HepG2 (cell line): ENCODE measurements around the gene PTCD1. TPM values are rescaled to one million over a fixed set of nuclear protein-coding genes. Genes with fewer than 3 reads are reported as not detected.

Experiments
- ATAC-seq: fragments of 200-7000 bp; cut with Tn5 transposase; 3 replicates; pipeline ENCODE4 v1.9.1; 2020; ENCODE audit warnings: mild to moderate bottlenecking, moderate library complexity
- BruUV-seq: library from RNA; stranded (reverse); fragments of 400-500 nt; replicated peaks from 2 replicates; lab custom pipeline; 2021; lab: Mats Ljungman, UMichigan
- CTCF ChIA-PET: fragments of 300-600 bp; formaldehyde crosslinking; extraction: SDS; loops from one replicate; lab custom pipeline; 2021; ENCODE audit warnings: low total read pairs, inconsistent platforms, low intra/inter-chr PET ratio; lab: Yijun Ruan, JAX
- POLR2A ChIA-PET: fragments of 350-600 bp; sonication (Branson Sonifier 250); formaldehyde crosslinking; loops from one replicate; lab custom pipeline; 2020; ENCODE audit warnings: antibody characterized with exemption, inconsistent platforms; lab: Yijun Ruan, JAX
- DNase-seq: peaks from one replicate; pipeline ENCODE4 v3.0.0-alpha.2; 2015; ENCODE audit warnings: low spot score
- FAIRE-seq: peaks from 3 replicates; lab custom pipeline; 2011; peaks lifted over from hg19 to GRCh38; lab: Jason Lieb, UNC
- H2AFZ ChIP-seq: one replicate; pipeline ENCODE4 v1.6.1; 2011; ENCODE audit warnings: low read length, inconsistent platforms
- H3K27ac ChIP-seq: fragments of 300-600 bp; 3 replicates; pipeline ENCODE4 v1.8.0; 2011; ENCODE audit warnings: mixed run types, mild to moderate bottlenecking, mixed read lengths, low read length, inconsistent platforms; ENCODE audit not compliant: insufficient read depth; ENCODE audit errors: extremely low read length
- H3K27me3 ChIP-seq, 2 experiments: fragments of 200-600 bp in 1 of 2; 2 replicates in 1 of 2; 3 replicates in 1 of 2; pipeline versions ENCODE4 v1.6.0 to v1.8.0; 2011; ENCODE audit warnings: low read length in 2 of 2, mild to moderate bottlenecking in 2 of 2, moderate library complexity in 2 of 2, inconsistent platforms in 1 of 2; ENCODE audit not compliant: insufficient read depth in 2 of 2, control insufficient read depth in 1 of 2
- H3K36me3 ChIP-seq, 2 experiments: fragments of 200-600 bp in 1 of 2; replicated peaks in 1 of 2; 2 replicates in 1 of 2; 3 replicates in 1 of 2; pipeline versions ENCODE4 v1.5.1 to v1.8.0; 2011; ENCODE audit warnings: low read length in 2 of 2, inconsistent platforms in 1 of 2; ENCODE audit not compliant: insufficient read depth in 2 of 2, control insufficient read depth in 1 of 2
- H3K4me1 ChIP-seq: 2 replicates; pipeline ENCODE4 v1.5.1; 2012; ENCODE audit warnings: low read length, inconsistent platforms; ENCODE audit not compliant: insufficient read depth
- H3K4me2 ChIP-seq: 2 replicates; pipeline ENCODE4 v1.6.0; 2011; ENCODE audit warnings: low read depth, low read length, inconsistent platforms
- H3K4me3 ChIP-seq, 3 experiments: fragments of 200-600 bp in 1 of 3; sonication (generic), shearing (Covaris generic) in 1 of 3; replicated peaks in 1 of 3; 2 replicates each; pipeline ENCODE4 v1.5.1; 2011 to 2016; ENCODE audit warnings: low read length in 3 of 3, inconsistent platforms in 2 of 3, low read depth in 2 of 3, mild to moderate bottlenecking in 2 of 3, control low read depth in 1 of 3, mixed read lengths in 1 of 3; ENCODE audit not compliant: insufficient read depth in 1 of 3
- H3K79me2 ChIP-seq: one replicate; pipeline ENCODE4 v1.6.1; 2011; ENCODE audit warnings: low read length, inconsistent platforms; ENCODE audit not compliant: insufficient read depth
- H3K9ac ChIP-seq: 2 replicates; pipeline ENCODE4 v1.6.0; 2011; ENCODE audit warnings: mild to moderate bottlenecking, low read depth, low read length, inconsistent platforms; ENCODE audit not compliant: insufficient read depth
- H3K9me3 ChIP-seq: 2 replicates; pipeline ENCODE4 v1.5.1; 2012; ENCODE audit warnings: mild to moderate bottlenecking, low read length
- H4K20me1 ChIP-seq: 2 replicates; pipeline ENCODE4 v1.6.0; 2011; ENCODE audit warnings: inconsistent platforms, mild to moderate bottlenecking, low read length, moderate library complexity; ENCODE audit not compliant: insufficient read depth
- DR1 ChIP-seq: sonication (generic); formaldehyde crosslinking; IDR thresholded peaks from 2 replicates; pipeline ENCODE4 v1.8.0; 2021; ENCODE audit warnings: mild to moderate bottlenecking, missing genetic modification reagents, inconsistent platforms
- FOXA1 ChIP-seq, 2 experiments: fragments of 450-650 bp in 1 of 2; sonication (generic) in 1 of 2; formaldehyde crosslinking in 1 of 2; IDR thresholded peaks; 2 replicates each; pipeline versions ENCODE4 v1.4.0 to v1.6.1; 2016 to 2020; ENCODE audit warnings: missing genetic modification reagents in 1 of 2
- GABPA ChIP-seq, 2 experiments: IDR thresholded peaks; 2 replicates each; pipeline ENCODE4 v1.6.1; 2011 to 2016; ENCODE audit warnings: low read depth in 2 of 2, low read length in 1 of 2, missing biosample characterization in 1 of 2, missing genetic modification characterization in 1 of 2
- HINFP ChIP-seq: sonication (generic); formaldehyde crosslinking; IDR thresholded peaks from 2 replicates; pipeline ENCODE4 v1.4.0; 2020; ENCODE audit warnings: low read depth, mild to moderate bottlenecking, missing genetic modification reagents
- HIVEP1 ChIP-seq: sonication (generic); formaldehyde crosslinking; IDR thresholded peaks from 2 replicates; pipeline ENCODE4 v1.4.0; 2020; ENCODE audit warnings: mild to moderate bottlenecking, missing genetic modification reagents
- MEIS2 ChIP-seq: sonication (generic); formaldehyde crosslinking; IDR thresholded peaks from 2 replicates; pipeline ENCODE4 v1.9.0; 2021; ENCODE audit warnings: mild to moderate bottlenecking, missing genetic modification reagents
- MYC ChIP-seq: sonication (generic); formaldehyde crosslinking; IDR thresholded peaks from 2 replicates; pipeline ENCODE4 v1.9.0; 2021; ENCODE audit warnings: missing genetic modification reagents, borderline replicate concordance
- PAF1 ChIP-seq: IDR thresholded peaks from 2 replicates; pipeline ENCODE4 v1.6.1; 2016; ENCODE audit warnings: missing genetic modification reagents, missing compliant biosample characterization
- STAG1 ChIP-seq: sonication (generic); formaldehyde crosslinking; IDR thresholded peaks from 2 replicates; pipeline ENCODE4 v1.4.0; 2020; ENCODE audit warnings: missing genetic modification reagents
- TRAFD1 ChIP-seq: sonication (generic); formaldehyde crosslinking; IDR thresholded peaks from 2 replicates; pipeline ENCODE4 v1.5.1; 2020; ENCODE audit warnings: missing genetic modification reagents, mild to moderate bottlenecking, borderline replicate concordance
- ZBTB38 ChIP-seq: sonication (generic); formaldehyde crosslinking; IDR thresholded peaks from 2 replicates; pipeline ENCODE4 v1.5.1; 2020; ENCODE audit warnings: mild to moderate bottlenecking, missing genetic modification reagents
- ZIK1 ChIP-seq: sonication (generic); formaldehyde crosslinking; IDR thresholded peaks from 2 replicates; pipeline ENCODE4 v1.5.0; 2020; ENCODE audit warnings: mild to moderate bottlenecking, low read depth, missing genetic modification reagents, borderline replicate concordance
- ZNF260 ChIP-seq: sonication (generic); formaldehyde crosslinking; IDR thresholded peaks from 2 replicates; pipeline ENCODE4 v1.4.0; 2020; ENCODE audit warnings: missing genetic modification reagents, low read depth, mild to moderate bottlenecking, borderline replicate concordance
- ZNF44 ChIP-seq: sonication (generic); formaldehyde crosslinking; IDR thresholded peaks from 2 replicates; pipeline ENCODE4 v1.5.1; 2020; ENCODE audit warnings: mild to moderate bottlenecking, missing genetic modification reagents
- ZNF839 ChIP-seq: sonication (generic); formaldehyde crosslinking; IDR thresholded peaks from 2 replicates; pipeline ENCODE4 v1.4.0; 2020; ENCODE audit warnings: missing genetic modification reagents, mild to moderate bottlenecking, borderline replicate concordance
- WGBS: methylation state at CpG from one replicate; pipeline ENCODE4 v1.1.6; 2017; ENCODE audit warnings: low lambda C conversion rate; 5-methylcytosine and 5-hydroxymethylcytosine counted together
- in situ Hi-C: cut with HindIII; loops from 2 replicates; pipeline ENCODE4 v1.10.0; 2017; ENCODE audit warnings: low pct_unique_long_range_greater_than_20kb; ENCODE audit not compliant: extremely low pct_ligation_motif_present
- intact Hi-C: fragments of 100-400 bp; cut with micrococcal nuclease; formaldehyde crosslinking; loops from one replicate; pipeline ENCODE4 v1.10.0; 2022; ENCODE audit not compliant: unreplicated experiment
- polyA plus RNA-seq, 8 experiments: library from polyadenylated mRNA; depleted of rRNA in 3 of 8; stranded (reverse) in 7 of 8; unstranded in 1 of 8; fragments of >200 nt; fragmentation: Illumina TruSeq in 4 of 8; extraction: Trizol in 4 of 8; gene quantifications; 2 replicates each; pipeline versions ENCODE4 v1.2.1 to v1.2.3, GENCODE V29; 2011 to 2016; ENCODE audit warnings: low read depth in 4 of 8, missing spikeins in 1 of 8, mixed read lengths in 1 of 8; ENCODE audit not compliant: insufficient read depth in 1 of 8
- total RNA-seq, 5 experiments: library from RNA; depleted of rRNA; stranded (reverse); fragments of >200 nt; fragmentation: Illumina TruSeq; extraction: Trizol; gene quantifications; 2 replicates each; pipeline ENCODE4 v1.2.3, GENCODE V29; 2016; ENCODE audit warnings: low read depth in 1 of 5
- TF ChIP-seq, protein P1 (sequence below): IDR thresholded peaks from 2 replicates; pipeline ENCODE4 v1.6.1; 2018; ENCODE audit warnings: missing genetic modification reagents, mild to moderate bottlenecking, missing compliant biosample characterization
- TF ChIP-seq, protein P2 (sequence below): sonication (generic); formaldehyde crosslinking; IDR thresholded peaks from 2 replicates; pipeline ENCODE4 v1.4.0; 2020; ENCODE audit warnings: missing genetic modification reagents

Gene PTCD1
- total and polyA plus RNA-seq, 2 of the 13 experiments (the other 11 are each of a cell fraction or from before 2014, with no cell fraction given) = 3.0 to 8.4 TPM

DNA sequence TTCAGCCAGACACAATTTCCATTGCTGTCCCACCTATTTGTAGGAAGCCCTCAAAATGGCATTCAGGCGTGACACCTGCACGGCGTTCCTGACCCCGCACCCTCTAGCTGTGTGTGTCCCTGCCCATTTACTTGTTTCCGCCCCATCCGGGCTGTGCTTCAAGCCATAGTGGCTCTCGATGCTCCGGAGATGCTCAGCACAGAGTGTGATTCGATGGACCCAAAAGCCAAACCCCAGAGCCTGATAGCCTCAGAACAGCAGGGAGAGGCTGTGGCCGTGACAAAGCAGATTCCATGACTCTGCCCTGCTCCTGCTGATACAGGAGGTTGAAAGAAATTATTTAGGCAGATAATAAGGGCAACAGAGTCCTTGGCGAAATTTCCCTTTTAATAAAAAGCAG, 16.4 kb downstream of the PTCD1 start:
- Histone ChIP-seq H3K4me2 (no peak overlapping the region), H3K4me1 (0 out of 2 replicates have a peak, but pooled peaks cover 7% of the 10 kb centered on the region), H3K27ac (no peak overlapping the region), H2AFZ (no peak overlapping the region), H3K4me3 (no peak overlapping the region), H3K79me2 (no peaks in the 10 kb centered on the region), H3K9me3 (no peaks in the 10 kb centered on the region), H3K36me3 (peaks cover 30 to 57% of the 10 kb centered on the region in 2 experiments), H3K27me3 (no peaks in the 10 kb centered on the region), H3K9ac (no peak overlapping the region), H4K20me1 (0 out of 2 replicates have a peak, but pooled peaks cover 2% of the 10 kb centered on the region)
- intact Hi-C loops (no loop called here), in situ Hi-C loops (no loop called here)
- CTCF ChIA-PET = no interaction called here
- TF ChIP-seq, protein P1, sequence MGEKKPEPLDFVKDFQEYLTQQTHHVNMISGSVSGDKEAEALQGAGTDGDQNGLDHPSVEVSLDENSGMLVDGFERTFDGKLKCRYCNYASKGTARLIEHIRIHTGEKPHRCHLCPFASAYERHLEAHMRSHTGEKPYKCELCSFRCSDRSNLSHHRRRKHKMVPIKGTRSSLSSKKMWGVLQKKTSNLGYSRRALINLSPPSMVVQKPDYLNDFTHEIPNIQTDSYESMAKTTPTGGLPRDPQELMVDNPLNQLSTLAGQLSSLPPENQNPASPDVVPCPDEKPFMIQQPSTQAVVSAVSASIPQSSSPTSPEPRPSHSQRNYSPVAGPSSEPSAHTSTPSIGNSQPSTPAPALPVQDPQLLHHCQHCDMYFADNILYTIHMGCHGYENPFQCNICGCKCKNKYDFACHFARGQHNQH (CRISPR knock-in tag) = no peak
- TF ChIP-seq MEIS2 (CRISPR knock-in tag) (no peak), ZNF839 (CRISPR knock-in tag) (no peak), HIVEP1 (CRISPR knock-in tag) (no peak), ZNF44 (CRISPR knock-in tag) (no peak), PAF1 (CRISPR knock-in tag) (no peak), FOXA1 (IDR thresholded peaks at IDR 0.05) (no peak), FOXA1 (CRISPR knock-in tag; IDR thresholded peaks at IDR 0.05) (no peak), TRAFD1 (CRISPR knock-in tag) (no peak), ZNF260 (CRISPR knock-in tag) (no peak), MYC (no peak), GABPA (IDR thresholded peaks at IDR 0.05; ENCODE audit: low read depth, low read length) (no peak), GABPA (CRISPR knock-in tag; IDR thresholded peaks at IDR 0.05; ENCODE audit: low read depth) (no peak), DR1 (CRISPR knock-in tag) (no peak), ZIK1 (no peak), HINFP (no peak), ZBTB38 (no peak), STAG1 (CRISPR knock-in tag) (no peak)
- TF ChIP-seq, protein P2, sequence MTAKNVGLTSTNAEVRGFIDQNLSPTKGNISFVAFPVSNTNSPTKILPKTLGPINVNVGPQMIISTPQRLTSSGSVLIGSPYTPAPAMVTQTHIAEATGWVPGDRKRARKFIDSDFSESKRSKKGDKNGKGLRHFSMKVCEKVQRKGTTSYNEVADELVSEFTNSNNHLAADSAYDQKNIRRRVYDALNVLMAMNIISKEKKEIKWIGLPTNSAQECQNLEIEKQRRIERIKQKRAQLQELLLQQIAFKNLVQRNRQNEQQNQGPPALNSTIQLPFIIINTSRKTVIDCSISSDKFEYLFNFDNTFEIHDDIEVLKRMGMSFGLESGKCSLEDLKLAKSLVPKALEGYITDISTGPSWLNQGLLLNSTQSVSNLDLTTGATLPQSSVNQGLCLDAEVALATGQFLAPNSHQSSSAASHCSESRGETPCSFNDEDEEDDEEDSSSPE (CRISPR knock-in tag) = no peak
- DNase-seq (no peak), ATAC-seq (no peak), FAIRE-seq (no peak)
- BruUV-seq = no TSS peak
- 98% methylated on average over 11 of the region's 11 CpGs for WGBS
- POLR2A ChIA-PET = interaction anchor here (1.3 kb wide), 1 partner anchor 13 kb away, joined by 6 read pairs; the partner anchor contains the start of genes BUD31 and PDAP1
